CD4-positive, alpha-beta T cell treated with Interleukin-12 subunit alpha and Interleukin-12 subunit beta, for 1 hour (primary cell): Measurements from ENCODE around the gene PPP1R9B.

ENCODE experiments used
- DNase-seq: peaks from one replicate; pipeline ENCODE4 v3.0.0-alpha.2; 2020

Gene PPP1R9B, protein sequence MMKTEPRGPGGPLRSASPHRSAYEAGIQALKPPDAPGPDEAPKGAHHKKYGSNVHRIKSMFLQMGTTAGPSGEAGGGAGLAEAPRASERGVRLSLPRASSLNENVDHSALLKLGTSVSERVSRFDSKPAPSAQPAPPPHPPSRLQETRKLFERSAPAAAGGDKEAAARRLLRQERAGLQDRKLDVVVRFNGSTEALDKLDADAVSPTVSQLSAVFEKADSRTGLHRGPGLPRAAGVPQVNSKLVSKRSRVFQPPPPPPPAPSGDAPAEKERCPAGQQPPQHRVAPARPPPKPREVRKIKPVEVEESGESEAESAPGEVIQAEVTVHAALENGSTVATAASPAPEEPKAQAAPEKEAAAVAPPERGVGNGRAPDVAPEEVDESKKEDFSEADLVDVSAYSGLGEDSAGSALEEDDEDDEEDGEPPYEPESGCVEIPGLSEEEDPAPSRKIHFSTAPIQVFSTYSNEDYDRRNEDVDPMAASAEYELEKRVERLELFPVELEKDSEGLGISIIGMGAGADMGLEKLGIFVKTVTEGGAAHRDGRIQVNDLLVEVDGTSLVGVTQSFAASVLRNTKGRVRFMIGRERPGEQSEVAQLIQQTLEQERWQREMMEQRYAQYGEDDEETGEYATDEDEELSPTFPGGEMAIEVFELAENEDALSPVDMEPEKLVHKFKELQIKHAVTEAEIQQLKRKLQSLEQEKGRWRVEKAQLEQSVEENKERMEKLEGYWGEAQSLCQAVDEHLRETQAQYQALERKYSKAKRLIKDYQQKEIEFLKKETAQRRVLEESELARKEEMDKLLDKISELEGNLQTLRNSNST

GRCh38 chr17:50150354-50151040, at the start of gene PPP1R9B:
Gene PPP1R9B (minus strand): TSS chr17:50150677. CDS start chr17:50150513, 164 bp downstream.
- DNase-seq, result no peak

DNA sequence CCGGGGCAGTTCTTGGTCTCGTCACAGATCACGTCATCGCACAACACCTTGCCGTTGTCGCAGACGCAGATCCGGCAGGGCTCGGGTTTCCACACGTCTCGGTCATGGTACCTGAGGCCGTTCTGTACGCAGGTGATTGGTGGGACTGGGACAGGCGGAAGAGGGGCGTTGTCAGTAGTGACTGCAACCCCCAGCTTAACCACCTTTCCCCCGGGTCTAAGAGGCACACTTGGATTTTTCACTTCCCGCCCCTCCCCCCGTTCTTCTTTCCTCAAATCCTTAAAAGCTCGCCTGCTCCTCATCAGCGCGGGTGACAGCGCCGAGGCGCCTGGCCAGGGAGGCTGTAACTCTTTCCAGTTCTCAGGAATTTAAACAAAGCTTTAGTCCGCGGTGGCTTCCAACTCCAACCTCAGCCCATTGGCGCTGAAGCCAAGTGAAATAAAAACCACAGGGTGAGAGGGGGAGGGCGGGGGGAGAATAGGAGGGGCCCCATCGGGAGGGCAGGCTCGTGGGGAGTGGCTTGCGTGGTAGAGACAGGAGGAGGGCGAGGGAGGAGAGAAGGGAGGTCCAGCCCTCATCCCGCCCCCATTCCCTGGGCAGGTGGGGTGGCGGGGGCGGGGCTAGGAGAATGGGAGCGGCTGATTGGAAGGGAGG, 49.5 kb upstream of the PPP1R9B start:
- peak; percentile 81 for DNase-seq

GRCh38 chr17:50199211-50199802, 48.8 kb upstream of the PPP1R9B start:
- DNase-seq, result no peak

DNA sequence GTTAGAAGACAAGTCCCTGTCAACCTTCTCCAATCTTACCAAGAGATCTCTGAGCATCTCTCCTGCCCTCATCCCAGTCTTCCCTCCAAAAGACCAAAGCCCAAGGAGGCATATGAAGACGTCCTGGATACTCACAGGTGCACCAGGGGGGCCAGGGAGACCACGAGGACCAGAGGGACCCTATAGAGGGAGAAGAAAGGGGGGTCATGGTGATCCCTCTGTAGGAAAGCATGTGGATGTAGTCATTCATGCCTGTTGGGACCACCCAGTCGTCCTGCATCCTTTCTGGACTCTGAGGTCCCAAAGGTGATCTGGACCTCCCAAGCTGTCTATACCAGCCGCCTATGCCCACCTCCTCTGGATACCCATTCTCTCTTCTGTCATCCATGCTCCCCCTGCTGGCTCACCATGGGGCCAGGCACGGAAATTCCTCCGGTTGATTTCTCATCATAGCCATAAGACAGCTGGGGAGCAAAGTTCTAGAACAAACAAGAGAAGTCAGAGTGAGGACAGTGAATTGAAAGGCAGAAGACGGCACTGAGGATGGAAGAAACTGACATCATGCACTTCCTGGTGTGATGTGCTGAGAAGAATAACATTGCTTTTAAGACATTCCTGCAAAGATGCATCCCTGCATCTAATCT, 47.7 kb upstream of the PPP1R9B start:
- DNase-seq, result peak; percentile 60

- DNase-seq, result no peak
Observed at GRCh38 chr17:50196826-50197225, 46.3 kb upstream of the PPP1R9B start.

- no peak for DNase-seq
Observed at GRCh38 chr17:50196036-50196435, 45.6 kb upstream of the PPP1R9B start.

- DNase-seq, result no peak
Observed at GRCh38 chr17:50194934-50195865, 44.7 kb upstream of the PPP1R9B start.

GRCh38 chr17:50194140-50194933, 43.9 kb upstream of the PPP1R9B start:
- no peak for DNase-seq

- no peak for DNase-seq
Observed at GRCh38 chr17:50192618-50193291, 42.3 kb upstream of the PPP1R9B start.

DNA sequence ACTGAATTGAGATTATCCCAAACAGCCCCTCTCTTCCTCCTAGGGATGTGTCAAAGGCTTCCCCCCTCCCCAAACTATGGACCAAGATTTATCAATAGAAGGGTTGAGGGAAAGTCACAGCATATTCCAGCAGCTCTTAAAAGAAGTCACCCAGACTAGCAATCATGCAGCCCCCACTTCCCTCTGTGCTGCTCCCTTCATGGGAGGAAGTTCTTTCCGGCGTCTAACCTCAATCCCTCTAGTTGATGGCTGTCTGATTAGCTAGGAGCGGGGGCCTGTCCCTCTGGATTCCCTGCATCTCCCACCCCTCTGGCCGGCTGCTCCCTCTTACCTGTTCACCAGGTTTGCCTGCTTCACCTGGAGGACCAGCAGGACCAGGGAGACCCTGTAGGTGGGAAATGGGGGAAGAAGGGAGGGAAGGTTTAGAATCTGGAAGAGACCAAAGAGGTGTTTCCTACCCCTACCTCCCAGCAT, 41.7 kb upstream of the PPP1R9B start:
- DNase-seq, result no peak

- no peak for DNase-seq
Observed at GRCh38 chr17:50191359-50192143, 41.1 kb upstream of the PPP1R9B start.

GRCh38 chr17:50190603-50191358, 40.3 kb upstream of the PPP1R9B start:
- DNase-seq, result no peak

DNA sequence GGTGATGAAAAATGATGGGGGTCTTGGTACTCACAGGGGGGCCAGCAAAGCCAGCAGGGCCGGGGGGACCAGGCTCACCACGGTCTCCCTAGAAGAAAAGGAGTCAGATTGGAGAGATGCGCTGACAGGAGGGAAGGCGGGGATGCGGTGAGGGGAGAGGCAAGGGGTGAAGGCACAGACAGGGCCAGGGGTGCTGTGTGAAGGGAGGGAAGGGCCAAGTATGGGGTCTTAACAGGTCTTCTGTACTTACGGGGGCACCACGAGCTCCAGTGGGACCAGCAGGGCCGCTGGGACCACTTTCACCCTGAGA, 39.8 kb upstream of the PPP1R9B start:
- no peak for DNase-seq

- DNase-seq, result no peak
Observed at GRCh38 chr17:50189550-50190292, 39.2 kb upstream of the PPP1R9B start.

DNA sequence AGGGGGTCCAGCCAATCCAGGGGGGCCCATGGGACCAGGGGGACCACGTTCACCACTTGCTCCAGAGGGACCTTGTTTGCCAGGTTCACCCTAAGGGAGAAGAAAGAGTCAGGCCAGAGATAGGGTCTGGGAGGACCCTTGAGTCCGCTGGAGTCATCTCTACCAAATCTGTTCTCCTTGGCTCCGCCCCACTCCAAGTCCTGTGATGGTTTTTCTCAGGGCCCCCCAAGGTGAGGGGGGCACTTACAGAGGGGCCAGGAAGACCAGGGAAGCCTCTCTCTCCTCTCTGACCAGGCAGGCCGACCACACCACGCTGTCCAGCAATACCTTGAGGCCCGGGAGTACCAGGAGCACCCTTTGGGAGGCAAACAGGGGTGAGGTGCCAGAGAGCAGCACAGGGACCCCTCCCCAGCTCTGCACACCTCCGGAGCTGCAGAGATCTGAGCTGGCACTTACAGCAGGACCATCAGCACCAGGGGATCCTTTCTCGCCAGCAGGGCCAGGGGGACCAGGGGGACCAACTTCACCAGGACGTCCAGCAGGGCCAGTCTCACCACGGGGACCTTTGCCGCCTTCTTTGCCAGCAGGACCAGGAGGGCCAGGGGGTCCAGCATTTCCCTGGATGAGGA, 38.6 kb upstream of the PPP1R9B start:
- DNase-seq, result no peak

- no peak for DNase-seq
Observed at GRCh38 chr17:50188531-50188920, 38.0 kb upstream of the PPP1R9B start.
